Spleen (tissue), 7 donors: ENCODE measurements around the gene CTAG1A.

Experiments
- POLR2A ChIP-seq, 3 donors: fragments of 450-650 bp; IDR thresholded peaks; one replicate each; pipeline ENCODE4 v1.5.1; 2017; ENCODE audit warnings: antibody characterized with exemption in 3 of 3, mild to moderate bottlenecking in 1 of 3
- TF ChIP-seq, protein P1 (sequence below), 11 experiments: fragments of 200-600 bp in 7 of 11; fragments of 450-650 bp in 4 of 11; sonication (generic) in 4 of 11; IDR thresholded peaks in 8 of 11; conservative IDR thresholded peaks in 3 of 11; 1 replicate in 7 of 11; 2 replicates in 4 of 11; pipeline versions ENCODE4 v1.4.0 to v1.8.0; 2016 to 2021; ENCODE audit warnings: antibody characterized with exemption in 11 of 11, inconsistent platforms in 4 of 11, mild to moderate bottlenecking in 1 of 11
- donor health status: DM: no; HTN: no; CAD: no; lungs with moderate emphysema.
- donor health status: DM: no; HTN: no; CAD: no.
- donor health status: DM: no; HTN: no; CAD: no.

DNA sequence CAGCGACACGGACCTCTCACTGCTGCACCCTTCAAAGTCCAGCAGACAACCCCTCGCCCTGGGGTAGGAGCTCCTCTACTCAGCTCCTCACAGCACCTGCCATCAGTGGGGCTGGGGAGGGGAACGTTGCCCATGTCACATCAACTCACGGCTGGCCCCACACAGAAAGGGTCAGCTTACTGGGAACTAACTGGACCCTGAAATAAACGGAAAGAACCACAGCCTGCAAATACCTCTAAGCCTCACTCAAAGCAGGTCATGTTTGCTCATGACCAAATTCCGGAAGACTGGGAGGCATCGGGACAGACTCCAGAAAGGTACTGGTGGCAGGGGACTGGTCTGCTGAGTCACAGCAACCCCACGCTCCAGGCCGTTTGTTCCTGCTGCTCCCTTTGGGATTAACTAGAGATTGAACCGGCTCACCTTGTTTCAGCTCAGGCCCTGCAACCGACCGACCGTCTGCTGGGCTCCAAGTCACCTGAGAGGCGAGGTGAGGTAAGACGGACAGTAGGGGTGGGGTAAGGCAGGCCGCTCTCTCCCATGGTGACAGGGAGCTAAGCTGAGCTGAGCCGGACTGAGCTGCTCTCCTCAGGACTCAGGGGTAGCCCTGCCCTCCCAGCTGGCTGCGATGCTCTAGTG, 43.9 kb upstream of the CTAG1A start:
- TF ChIP-seq POLR2A (IDR thresholded peaks at IDR 0.05): no peak
- TF ChIP-seq, protein P1, sequence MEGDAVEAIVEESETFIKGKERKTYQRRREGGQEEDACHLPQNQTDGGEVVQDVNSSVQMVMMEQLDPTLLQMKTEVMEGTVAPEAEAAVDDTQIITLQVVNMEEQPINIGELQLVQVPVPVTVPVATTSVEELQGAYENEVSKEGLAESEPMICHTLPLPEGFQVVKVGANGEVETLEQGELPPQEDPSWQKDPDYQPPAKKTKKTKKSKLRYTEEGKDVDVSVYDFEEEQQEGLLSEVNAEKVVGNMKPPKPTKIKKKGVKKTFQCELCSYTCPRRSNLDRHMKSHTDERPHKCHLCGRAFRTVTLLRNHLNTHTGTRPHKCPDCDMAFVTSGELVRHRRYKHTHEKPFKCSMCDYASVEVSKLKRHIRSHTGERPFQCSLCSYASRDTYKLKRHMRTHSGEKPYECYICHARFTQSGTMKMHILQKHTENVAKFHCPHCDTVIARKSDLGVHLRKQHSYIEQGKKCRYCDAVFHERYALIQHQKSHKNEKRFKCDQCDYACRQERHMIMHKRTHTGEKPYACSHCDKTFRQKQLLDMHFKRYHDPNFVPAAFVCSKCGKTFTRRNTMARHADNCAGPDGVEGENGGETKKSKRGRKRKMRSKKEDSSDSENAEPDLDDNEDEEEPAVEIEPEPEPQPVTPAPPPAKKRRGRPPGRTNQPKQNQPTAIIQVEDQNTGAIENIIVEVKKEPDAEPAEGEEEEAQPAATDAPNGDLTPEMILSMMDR (IDR thresholded peaks at IDR 0.05 in 8 of 11, conservative IDR thresholded peaks at IDR 0.05 in 3 of 11): no peak
